Stimulated activated CD8-positive, alpha-beta memory T cell treated with anti-CD3 and anti-CD28 coated beads, Interleukin-15, amount 100 ng/mL, for 4 hours (primary cell): ENCODE results near the gene ZNF579.

ENCODE experiments used
- DNase-seq, 2 donors: peaks; one replicate each; pipeline ENCODE4 v3.0.0-alpha.2; 2020; ENCODE audit warnings: low read depth in 2 of 2

Gene ZNF579

DNA sequence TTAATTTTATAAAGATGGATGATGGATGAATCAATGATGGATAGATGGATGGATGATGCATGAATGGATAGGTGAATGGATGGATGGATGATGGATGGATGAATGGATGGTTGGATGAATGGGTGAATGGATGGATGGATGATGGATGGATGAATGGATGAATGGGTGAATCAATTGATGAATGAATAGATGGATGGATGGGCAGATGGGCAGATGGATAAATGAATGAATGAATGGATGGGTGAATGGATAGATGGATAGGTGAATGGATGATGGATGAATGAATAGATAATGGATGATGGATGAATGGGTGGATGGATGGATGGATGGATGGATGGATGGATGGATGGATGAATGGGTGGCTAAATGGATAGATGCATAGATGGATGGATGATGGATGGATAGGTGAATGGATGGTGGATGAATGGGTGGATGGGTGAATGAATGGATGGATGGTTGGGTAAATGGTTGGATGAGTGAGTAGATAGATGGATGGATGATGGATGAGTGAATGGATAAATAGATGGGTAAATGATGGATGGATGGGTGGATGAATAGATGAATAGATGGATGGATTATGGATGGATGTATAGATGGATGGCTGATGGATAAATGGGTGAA is 12.8 kb downstream of the ZNF579 start:
- DNase-seq, result no peak

DNA sequence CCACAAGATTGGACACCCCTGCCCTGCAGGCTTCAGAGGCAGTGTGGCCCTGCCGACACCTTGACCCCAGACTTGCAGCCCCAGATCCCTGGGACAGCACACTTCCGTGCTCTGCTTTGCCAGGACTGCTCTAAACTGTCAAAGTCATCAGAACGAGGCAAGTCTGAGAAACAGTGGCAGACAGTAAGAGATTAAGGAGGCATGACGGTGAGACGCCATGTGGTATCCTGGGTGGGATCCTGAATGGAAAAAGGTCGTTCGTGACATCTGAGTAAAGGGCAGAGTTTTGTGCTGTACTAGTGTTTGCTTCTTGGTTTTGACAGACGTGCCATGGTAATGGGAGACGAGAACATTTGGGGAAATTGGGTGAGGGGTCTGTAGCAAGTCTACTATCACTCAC is 13.8 kb downstream of the ZNF579 start:
- no peak for DNase-seq

GRCh38 chr19:55563261-55563690 is 17.4 kb downstream of the ZNF579 start:
- no peak for DNase-seq

GRCh38 chr19:55559684-55560083 is 21.0 kb downstream of the ZNF579 start:
- no peak for DNase-seq

DNA sequence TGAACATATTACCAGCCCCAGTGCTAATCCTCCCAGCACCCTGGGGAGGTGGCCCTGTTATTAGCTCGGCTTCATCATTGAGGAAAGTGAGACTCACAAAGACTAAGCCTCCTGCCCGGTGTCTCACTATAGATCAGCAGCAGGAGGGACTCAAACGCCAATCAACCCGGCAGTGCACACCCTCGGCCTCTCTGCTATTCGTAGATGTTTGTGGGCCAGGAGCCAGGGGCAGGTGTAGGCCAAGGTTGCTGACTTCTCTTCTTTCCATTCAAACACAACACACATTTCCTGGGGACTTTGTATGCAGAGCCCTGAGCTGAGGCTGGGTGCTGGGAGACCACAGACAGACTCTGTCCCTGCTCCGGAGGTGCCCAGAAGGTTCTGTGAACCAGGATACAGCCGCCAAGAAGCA is 25.9 kb downstream of the ZNF579 start:
- DNase-seq, result no peak

DNA sequence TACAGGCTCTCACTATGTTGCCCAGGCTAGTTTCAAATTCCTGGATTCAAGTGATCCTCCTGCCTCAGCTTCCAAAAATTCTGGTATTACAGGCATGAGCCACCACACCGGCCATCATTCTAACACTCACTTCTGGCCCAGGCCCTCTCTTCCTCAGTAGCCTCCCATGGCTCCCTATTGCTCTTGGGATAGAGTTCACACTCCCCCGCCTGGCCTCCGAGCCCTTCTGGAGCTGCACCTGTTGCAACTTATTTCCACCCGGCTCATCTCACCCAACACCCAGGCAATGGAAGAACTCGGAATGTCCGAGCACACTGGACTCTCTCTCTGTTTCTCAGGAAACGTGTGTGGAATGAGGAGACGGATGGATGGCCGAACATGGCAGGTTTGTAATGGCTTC is 26.3 kb downstream of the ZNF579 start:
- no peak for DNase-seq

DNA sequence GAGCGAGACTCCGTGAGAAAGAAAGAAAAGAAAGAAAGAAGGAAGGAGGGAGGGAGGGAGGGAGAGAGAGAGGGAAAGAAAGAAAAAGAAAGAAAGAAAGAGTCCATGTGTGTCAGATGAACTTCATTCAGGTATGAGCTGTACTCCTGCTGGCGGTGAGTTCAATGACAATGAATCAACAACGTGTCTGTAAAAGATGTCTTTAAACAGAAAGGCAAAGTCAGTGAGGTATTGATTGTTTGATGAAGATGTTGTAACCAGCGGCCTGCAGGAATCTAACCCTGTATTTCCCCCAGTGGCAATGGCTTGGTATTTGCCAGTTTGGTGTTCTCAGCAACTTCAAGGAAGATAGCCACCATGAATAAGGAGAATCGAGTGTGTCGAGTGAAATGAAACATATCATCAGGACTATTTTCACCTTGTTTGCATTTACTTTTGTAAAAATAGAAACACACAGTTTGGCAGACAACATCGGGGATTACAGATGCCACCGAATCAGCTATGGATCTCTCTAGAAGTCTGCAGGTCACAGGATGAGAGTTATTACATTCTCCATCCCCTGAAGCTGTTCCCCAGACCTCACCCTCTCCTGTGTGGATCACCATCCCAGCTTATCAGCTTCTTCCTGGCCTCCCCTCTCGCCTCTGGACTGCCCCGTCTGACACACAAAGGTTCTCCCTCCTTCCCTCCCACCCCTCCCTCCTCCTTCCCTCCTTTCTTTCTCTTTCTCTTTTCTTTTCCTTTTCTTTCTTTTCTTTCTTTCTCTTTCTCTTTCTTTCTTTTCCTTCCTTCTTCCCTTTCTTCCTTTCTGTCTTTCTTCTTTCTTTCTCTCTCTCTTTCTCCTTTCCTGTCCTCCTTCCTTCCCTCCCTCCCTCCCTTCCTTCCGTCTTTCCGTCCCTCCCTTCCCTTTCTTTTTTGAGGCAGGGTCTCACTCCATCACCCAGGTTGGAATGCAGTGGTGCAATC is 27.1 kb downstream of the ZNF579 start:
- no peak for DNase-seq

GRCh38 chr19:55552620-55553019 is 28.0 kb downstream of the ZNF579 start:
- DNase-seq, result no peak

DNA sequence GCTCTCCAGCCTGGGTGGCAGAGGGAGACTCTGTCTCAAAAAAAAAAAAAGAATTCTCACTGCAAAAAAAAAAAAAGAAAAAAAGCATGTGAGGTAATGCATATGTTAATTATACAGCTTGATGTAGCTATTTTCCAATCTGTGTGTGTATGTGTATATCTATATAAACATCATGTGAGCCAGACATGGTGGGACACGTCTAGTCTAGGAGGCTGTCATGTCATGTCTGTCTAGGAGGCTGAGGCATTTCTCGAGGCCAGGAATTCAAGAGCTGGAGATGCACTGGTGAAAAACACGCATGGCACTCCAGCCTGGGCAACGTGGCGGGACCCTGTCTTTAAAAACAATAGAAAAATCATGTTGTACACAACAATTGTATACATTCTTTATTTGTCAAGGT is 28.4 kb downstream of the ZNF579 start:
- DNase-seq, result no peak

- DNase-seq, result no peak
Observed at GRCh38 chr19:55550321-55550650, 30.4 kb downstream of the ZNF579 start.

DNA sequence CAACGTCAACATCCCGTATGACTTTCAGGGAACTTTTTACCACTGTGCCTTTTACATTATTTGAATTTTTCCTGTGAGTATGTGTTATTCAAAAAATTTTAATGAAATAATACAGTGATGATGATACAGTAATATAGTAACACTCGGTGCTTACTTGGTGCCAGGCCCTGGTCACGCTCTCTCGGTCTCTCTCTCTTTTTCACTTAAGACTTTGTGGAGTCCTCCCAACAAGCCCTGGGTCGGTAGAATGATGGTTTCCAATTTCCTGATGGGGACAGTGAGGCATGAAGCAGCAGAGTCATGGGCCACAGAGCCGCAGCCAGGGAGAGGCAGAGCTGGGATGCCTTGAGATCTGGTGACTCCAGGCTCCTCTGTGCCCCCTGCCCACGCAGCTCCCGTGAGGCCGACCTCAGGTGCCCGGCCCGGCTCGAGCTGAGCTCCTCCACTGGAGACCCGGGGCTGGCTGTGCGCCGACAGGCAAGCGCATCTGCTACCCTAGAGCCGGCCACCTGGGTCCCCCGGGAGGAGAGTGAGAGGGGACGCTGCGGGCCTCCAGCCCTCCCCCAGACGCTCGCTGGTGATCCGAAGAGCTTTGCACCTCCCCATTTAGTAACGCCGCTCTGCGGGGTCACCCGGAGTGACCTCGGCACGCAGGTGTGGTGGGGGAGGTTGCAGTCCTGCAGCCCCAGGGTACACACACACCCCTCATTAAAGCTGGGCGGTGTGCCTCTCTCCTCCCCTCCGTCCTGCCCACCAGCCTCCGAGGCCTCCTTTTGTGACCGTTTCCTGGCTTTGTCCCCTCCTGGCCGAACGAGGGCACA is 30.9 kb downstream of the ZNF579 start:
- DNase-seq, result no peak

DNA sequence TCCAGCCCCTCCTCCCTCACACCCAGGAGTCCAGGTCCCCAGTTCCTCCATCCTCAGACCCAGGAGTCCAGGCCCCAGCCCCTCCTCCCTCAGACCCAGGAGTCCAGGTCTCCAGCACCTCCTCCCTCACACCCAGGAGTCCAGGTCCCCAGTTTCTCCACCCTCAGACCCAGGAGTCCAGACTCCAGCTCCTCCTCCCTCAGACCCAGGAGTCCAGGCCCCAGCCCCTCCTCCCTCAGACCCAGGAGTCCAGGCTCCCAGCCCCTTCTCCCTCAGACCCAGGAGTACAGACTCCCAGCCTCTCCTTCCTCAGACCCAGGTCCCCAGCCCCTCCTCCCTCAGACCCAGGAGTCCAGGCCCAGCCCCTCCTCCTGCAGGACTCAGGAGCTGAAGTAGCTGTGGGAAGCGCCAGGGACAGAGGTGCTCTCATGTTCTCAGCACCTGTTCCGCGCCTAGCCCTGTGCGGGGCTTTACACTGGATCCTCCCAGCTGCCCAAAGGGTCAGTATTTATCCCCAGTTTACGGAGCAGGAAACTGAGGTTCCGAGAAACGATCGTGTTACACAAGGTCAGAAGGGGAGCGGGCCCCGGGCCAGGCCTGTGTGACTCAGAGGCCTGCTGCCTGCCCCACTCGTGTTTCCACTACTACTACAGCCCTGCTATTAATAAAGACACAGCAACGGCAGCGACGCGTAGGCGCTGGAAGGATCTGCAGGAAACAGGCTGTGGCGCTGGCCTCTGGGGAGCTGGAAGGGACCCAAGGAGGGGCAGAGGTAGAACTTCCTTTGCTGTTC is 33.6 kb downstream of the ZNF579 start:
- no peak for DNase-seq

DNA sequence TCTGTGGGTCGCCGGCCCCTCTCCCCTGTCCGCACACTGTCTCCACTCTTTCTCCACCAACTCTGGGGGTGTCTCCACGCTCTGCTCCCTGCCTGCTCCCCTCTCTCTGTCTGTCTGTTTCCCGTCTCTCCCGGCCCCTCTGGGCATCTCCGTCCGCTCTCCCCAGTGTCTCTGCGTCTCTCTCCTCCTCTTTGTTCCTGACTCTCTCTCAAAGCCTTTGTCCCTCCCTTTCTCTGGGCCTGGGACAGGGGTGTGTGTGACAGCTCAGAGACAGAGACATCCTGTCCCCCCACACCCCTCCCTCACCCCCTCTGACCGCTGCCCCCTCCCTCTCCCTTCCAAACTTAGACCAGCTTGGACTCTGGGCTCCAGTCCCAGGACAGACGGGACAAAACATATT is 34.6 kb downstream of the ZNF579 start:
- DNase-seq, result no peak

GRCh38 chr19:55545443-55545842 is 35.2 kb downstream of the ZNF579 start, which contains the start of gene SBK3:
TSS of gene SBK3 (minus strand) at chr19:55545543. CDS start at chr19:55545543, 0 bp downstream.
- no peak for DNase-seq

- DNase-seq, result no peak
Observed at GRCh38 chr19:55544776-55545439, 35.7 kb downstream of the ZNF579 start.

GRCh38 chr19:55544014-55544413 is 36.6 kb downstream of the ZNF579 start:
- DNase-seq, result no peak

GRCh38 chr19:55543567-55543966 is 37.1 kb downstream of the ZNF579 start:
- DNase-seq, result no peak

DNA sequence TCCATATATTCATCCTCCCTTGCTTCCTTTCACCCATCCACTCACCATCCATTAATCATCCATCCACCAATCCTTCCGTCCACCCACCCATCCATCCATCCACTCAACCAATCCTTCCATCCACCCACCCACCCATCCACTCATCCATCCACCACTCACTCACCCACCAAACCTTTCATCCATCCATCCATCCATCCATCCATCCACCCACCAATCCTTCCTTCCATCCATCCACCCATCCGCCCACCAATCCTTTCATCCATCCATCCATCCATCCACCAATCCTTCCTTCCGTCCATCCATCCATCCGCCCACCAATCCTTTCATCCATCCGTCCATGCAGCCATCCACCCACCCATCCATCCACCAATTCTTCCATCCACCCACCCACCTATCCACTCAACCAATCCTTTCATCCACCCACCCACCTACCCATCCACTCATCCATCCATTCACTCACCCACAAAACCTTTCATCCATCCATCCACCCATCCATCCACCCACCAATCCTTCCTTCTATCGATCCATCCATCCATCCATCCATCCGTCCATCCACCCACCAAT is 38.3 kb downstream of the ZNF579 start:
- no peak for DNase-seq

DNA sequence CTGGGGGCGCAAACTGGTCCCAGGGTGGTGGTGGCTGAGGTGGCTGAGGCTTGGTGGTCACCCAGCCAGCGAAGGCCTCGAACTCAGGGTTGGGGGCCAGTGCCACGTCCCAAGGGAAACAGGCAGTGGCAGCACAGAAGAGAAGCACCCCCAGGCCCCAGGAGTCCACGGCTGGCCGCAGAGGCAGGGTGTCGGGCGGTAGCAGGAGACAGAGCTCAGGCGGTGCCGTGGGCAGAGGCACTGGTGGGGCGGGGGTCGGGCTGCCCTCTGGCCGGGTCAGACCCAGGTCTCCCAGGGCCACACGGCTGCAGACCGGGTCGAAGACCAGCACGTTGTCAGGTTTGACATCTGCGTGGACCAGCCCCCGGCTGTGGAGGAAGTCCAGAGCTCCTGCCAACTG is 39.6 kb downstream of the ZNF579 start:
- DNase-seq, result no peak

DNA sequence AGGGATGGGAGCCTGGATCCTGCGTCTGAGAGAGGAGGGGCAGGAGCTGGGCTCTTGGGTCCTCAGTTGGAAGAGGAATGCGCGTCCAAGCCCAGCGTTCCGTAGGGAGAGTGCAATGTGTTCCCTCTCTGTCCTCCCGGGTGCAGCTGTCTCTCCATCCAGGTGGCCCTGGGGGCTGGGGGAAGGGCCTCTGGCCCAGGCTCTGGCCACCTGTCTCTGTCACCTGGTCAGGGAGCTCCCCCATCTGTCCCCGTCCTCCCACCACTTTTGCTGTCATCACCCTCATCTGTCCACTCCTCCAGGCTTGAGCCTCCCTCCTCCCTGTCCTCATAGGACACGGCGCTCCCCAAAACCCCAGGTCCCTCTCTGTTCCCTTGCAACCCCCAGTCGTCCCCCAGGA is 40.0 kb downstream of the ZNF579 start:
- no peak for DNase-seq
